ENCODE data around the gene MMD2. TPM values are rescaled to one million over a fixed set of nuclear protein-coding genes. Genes with fewer than 3 reads are reported as not detected.

MMD2 gene
- polyA plus RNA-seq, 1 experiment: not detected

DNA sequence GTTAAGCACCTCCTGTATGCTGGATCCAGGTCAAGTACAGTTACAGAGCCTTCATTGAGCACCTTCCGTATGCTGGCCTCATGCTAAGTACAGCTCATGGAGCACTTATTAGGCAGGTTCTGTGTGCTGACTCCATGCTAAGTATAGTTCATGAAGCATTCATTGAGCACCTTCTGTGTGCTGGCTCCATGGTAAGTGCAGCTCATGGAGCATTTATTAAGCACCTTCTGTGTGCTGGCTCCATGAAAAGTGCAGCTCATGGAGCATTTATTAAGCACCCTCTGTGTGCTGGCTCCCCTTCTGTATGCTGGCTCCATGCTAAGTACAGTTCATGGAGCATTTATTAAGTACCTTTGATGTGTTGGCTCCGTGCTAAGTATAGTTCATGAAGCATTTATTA is 30.5 kb downstream of the MMD2 start:
- Histone ChIP-seq H3K27me3 (ENCODE audit: control insufficient read depth, insufficient read depth, low read length) (no peaks in the 10 kb centered on the region; the same call in 1 of the 2 replicates), H3K36me3 (ENCODE audit: control insufficient read depth, insufficient read depth, low read length) (no peaks in the 10 kb centered on the region), H3K4me3 (ENCODE audit: low read depth, low read length) (no peak overlapping the region)
- POLR2A ChIA-PET: no interaction called here
- CTCF ChIA-PET: interaction anchor here (1.4 kb wide), 1 partner anchor 45 kb away, joined by 3 read pairs; the partner anchor contains the start of gene RADIL
- TF ChIP-seq, protein P1, sequence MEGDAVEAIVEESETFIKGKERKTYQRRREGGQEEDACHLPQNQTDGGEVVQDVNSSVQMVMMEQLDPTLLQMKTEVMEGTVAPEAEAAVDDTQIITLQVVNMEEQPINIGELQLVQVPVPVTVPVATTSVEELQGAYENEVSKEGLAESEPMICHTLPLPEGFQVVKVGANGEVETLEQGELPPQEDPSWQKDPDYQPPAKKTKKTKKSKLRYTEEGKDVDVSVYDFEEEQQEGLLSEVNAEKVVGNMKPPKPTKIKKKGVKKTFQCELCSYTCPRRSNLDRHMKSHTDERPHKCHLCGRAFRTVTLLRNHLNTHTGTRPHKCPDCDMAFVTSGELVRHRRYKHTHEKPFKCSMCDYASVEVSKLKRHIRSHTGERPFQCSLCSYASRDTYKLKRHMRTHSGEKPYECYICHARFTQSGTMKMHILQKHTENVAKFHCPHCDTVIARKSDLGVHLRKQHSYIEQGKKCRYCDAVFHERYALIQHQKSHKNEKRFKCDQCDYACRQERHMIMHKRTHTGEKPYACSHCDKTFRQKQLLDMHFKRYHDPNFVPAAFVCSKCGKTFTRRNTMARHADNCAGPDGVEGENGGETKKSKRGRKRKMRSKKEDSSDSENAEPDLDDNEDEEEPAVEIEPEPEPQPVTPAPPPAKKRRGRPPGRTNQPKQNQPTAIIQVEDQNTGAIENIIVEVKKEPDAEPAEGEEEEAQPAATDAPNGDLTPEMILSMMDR (IDR thresholded peaks at IDR 0.05; ENCODE audit: insufficient read depth, low read depth, low read length): no peak
- DNase-seq (ENCODE audit: low read depth): no peak

DNA sequence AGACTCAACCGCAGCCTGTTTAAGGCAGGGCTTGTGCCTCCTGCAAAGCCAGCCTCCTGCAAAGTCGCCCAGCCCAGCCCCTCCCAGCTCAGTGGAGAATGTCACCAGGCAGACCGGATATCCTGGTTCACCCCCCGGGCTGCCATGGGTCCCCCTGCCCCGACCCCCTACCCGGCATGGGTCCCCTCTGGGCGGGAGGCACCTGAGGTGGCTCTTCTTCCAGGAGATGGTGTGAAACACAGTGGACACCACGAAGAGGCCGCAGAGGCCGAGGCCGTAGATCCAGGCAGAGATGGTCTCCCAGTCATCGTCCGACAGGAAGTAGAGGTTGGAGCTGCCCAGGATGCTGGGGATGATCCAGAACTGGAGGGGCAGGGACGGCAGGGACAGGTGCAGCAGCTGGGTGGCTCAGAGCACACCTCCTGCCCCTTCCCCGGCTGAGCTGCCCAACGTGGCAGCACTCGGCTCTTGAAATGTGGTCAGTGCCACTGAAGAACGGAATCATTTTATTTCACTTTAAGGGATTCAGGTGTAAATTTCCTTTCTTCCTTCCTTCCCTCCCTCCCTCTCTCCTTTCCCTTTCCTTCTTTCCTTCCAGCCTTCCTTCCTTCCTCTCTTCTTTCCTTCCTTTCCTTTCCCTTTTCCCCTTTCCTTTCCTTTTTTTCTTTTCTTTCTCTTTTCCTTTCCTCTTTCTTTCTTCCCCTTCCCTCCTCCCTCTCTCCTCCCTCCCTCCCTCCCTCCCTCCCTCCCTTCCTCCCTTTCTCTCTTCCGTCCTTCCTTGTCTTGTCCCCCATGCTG is 38.8 kb downstream of the MMD2 start:
- DNase-seq (ENCODE audit: low read depth): no peak
- no peak overlapping the region for H3K4me3 ChIP-seq (ENCODE audit: low read depth, low read length)
- H3K27me3 ChIP-seq (ENCODE audit: control insufficient read depth, insufficient read depth, low read length): no peaks in the 10 kb centered on the region
- TF ChIP-seq, protein P1 (IDR thresholded peaks at IDR 0.05; ENCODE audit: insufficient read depth, low read depth, low read length): no peak
- ChIA-PET CTCF (no interaction called here), POLR2A (no interaction called here)
- no peaks in the 10 kb centered on the region for H3K36me3 ChIP-seq (ENCODE audit: control insufficient read depth, insufficient read depth, low read length)

DNA sequence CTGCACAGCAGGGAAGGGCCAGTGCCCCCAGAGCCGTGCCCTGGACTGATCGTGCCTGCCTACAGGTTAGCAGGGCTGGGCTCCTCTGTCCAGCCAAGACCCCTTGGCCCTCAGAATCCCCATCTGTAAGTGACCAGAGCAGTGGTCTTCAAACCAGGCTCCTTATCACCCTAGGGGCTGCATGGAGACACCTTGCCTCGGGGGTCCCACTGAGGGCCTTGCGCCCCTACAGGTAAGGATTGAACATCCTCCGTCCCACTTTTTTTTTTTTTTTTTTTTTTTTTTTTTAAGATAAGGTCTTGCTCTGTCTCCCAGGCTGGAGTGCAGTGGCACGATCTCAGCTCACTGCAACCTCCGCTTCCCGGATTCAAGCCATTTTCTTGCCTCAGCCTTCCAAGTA is 42.9 kb downstream of the MMD2 start:
- CTCF ChIA-PET: interaction anchor here (2.4 kb wide), 1 partner anchor 33 kb away, joined by 9 read pairs; the partner anchor contains the start of gene RADIL
- POLR2A ChIA-PET: no interaction called here
- no peak for DNase-seq (ENCODE audit: low read depth)
- Histone ChIP-seq H3K4me3 (ENCODE audit: low read depth, low read length) (no peak overlapping the region), H3K27me3 (ENCODE audit: control insufficient read depth, insufficient read depth, low read length) (no peaks in the 10 kb centered on the region), H3K36me3 (ENCODE audit: control insufficient read depth, insufficient read depth, low read length) (no peaks in the 10 kb centered on the region)
- TF ChIP-seq, protein P1 (IDR thresholded peaks at IDR 0.05; ENCODE audit: insufficient read depth, low read depth, low read length): no peak

DNA sequence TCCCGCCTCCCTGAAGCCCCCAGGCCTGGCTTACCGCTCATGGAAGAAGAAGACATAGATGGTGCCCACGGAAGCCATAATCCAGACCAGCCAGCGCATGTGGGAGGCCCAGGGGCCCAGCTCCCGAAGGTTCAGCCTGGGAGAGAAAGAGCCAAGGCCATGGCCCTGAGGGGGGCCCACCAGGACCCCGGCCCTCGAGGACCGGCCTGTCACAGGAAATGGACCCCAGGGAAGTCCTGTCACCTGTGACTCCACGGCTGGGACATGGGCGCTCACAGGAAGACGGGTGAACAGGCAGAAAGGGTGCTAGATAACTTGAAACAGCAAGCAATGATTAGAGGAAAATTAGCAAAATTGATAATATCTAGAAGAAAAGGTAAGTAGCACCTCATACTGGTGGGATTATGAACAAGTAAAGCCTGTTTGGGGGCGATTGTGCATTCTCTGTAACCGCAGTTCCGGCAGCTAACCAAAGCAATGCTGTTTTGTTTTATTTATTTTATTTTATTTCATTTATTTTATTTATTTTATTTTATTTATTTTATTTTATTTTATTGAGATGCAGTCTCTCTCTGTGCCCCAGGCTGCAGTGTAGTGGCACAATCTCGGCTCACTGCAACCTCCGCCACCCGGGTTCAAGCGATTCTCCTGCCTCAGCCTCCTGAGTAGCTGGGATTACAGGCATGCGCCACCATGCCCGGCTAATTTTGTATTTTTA is 47.7 kb downstream of the MMD2 start:
- POLR2A ChIA-PET: no interaction called here
- no peak for DNase-seq (ENCODE audit: low read depth)
- Histone ChIP-seq H3K36me3 (ENCODE audit: control insufficient read depth, insufficient read depth, low read length) (no peaks in the 10 kb centered on the region), H3K27me3 (ENCODE audit: control insufficient read depth, insufficient read depth, low read length) (no peaks in the 10 kb centered on the region; the same call in 1 of the 2 replicates), H3K4me3 (ENCODE audit: low read depth, low read length) (no peak overlapping the region)
- CTCF ChIA-PET: no interaction called here
- TF ChIP-seq, protein P1 (IDR thresholded peaks at IDR 0.05; ENCODE audit: insufficient read depth, low read depth, low read length): no peak

DNA sequence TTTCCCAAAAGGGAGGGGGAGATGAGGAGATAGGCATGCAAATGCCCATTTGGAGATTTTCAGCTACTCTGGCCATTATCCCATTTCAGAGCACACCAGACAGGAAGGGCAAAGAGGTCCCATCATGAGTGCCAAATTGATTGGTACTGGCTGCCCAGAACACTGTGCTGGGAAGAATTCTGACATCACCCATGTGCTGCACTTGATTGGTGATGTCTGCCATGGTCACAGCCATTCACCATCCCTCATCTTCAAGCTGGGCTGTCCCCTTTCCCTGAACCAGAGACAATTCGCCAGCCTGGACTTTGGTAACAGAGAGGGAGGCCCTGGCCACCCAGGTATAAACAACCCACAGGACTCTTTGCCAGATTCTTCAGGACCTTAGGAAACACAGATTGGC is 52.3 kb downstream of the MMD2 start:
- no peaks in the 10 kb centered on the region; the same call in 1 of the 2 replicates for H3K27me3 ChIP-seq (ENCODE audit: control insufficient read depth, insufficient read depth, low read length)
- CTCF ChIA-PET: interaction anchor here (1.2 kb wide), 1 partner anchor 23 kb away, joined by 4 read pairs; the partner anchor contains the start of gene RADIL
- DNase-seq (ENCODE audit: low read depth): no peak
- TF ChIP-seq, protein P1 (IDR thresholded peaks at IDR 0.05; ENCODE audit: insufficient read depth, low read depth, low read length): no peak
- H3K36me3 ChIP-seq (ENCODE audit: control insufficient read depth, insufficient read depth, low read length): no peaks in the 10 kb centered on the region
- POLR2A ChIA-PET: no interaction called here
- no peak overlapping the region for H3K4me3 ChIP-seq (ENCODE audit: low read depth, low read length)
